GM08714 (cell line): ENCODE results near the gene ADAMTS12.

ENCODE experiments used
- H3K4me3 ChIP-seq: fragments of 200-500 bp; sonication (Bioruptor generic); 2 replicates; pipeline ENCODE4 v1.5.1; 2014; ENCODE audit warnings: mild to moderate bottlenecking, low read length, inconsistent platforms
- ZNF274 ChIP-seq: IDR thresholded peaks from 2 replicates; pipeline ENCODE4 v1.6.1; 2012; ENCODE audit warnings: mild to moderate bottlenecking, low read depth, low read length

The ADAMTS12 gene

GRCh38 chr5:33846851-33847250, 44.9 kb downstream of the ADAMTS12 start:
- no peak for TF ChIP-seq ZNF274
- no peak overlapping the region for H3K4me3 ChIP-seq

- no peak for TF ChIP-seq ZNF274
- H3K4me3 ChIP-seq, result no peak overlapping the region
Observed at GRCh38 chr5:33843579-33843978, 48.2 kb downstream of the ADAMTS12 start.

- no peak for TF ChIP-seq ZNF274
- H3K4me3 ChIP-seq, result no peak overlapping the region
Observed at GRCh38 chr5:33842456-33842855, 49.3 kb downstream of the ADAMTS12 start.

GRCh38 chr5:33841891-33842290, 49.9 kb downstream of the ADAMTS12 start:
- no peak overlapping the region for H3K4me3 ChIP-seq
- TF ChIP-seq ZNF274, result no peak

- TF ChIP-seq ZNF274, result no peak
- no peak overlapping the region; the same call in 1 of the 2 replicates for H3K4me3 ChIP-seq
Observed at GRCh38 chr5:33840927-33841547, 50.8 kb downstream of the ADAMTS12 start.

GRCh38 chr5:33837301-33837700, 54.5 kb downstream of the ADAMTS12 start:
- no peak for TF ChIP-seq ZNF274
- no peak overlapping the region for H3K4me3 ChIP-seq

GRCh38 chr5:33834334-33834733, 57.5 kb downstream of the ADAMTS12 start:
- TF ChIP-seq ZNF274, result no peak
- H3K4me3 ChIP-seq, result no peak overlapping the region

- TF ChIP-seq ZNF274, result no peak
- H3K4me3 ChIP-seq, result no peak overlapping the region
Observed at GRCh38 chr5:33833237-33833575, 58.6 kb downstream of the ADAMTS12 start.

GRCh38 chr5:33832404-33833236, 59.2 kb downstream of the ADAMTS12 start:
- TF ChIP-seq ZNF274, result no peak
- H3K4me3 ChIP-seq, result no peak overlapping the region

- TF ChIP-seq ZNF274, result no peak
- H3K4me3 ChIP-seq, result no peak overlapping the region
Observed at GRCh38 chr5:33831041-33831440, 60.7 kb downstream of the ADAMTS12 start.

GRCh38 chr5:33829430-33829829, 62.4 kb downstream of the ADAMTS12 start:
- no peak for TF ChIP-seq ZNF274
- no peak overlapping the region for H3K4me3 ChIP-seq

- no peak for TF ChIP-seq ZNF274
- H3K4me3 ChIP-seq, result no peak overlapping the region
Observed at GRCh38 chr5:33828626-33829308, 63.0 kb downstream of the ADAMTS12 start.

GRCh38 chr5:33827885-33828284, 63.9 kb downstream of the ADAMTS12 start:
- H3K4me3 ChIP-seq, result no peak overlapping the region
- TF ChIP-seq ZNF274, result no peak

- H3K4me3 ChIP-seq, result no peak overlapping the region
- no peak for TF ChIP-seq ZNF274
Observed at GRCh38 chr5:33827018-33827707, 64.6 kb downstream of the ADAMTS12 start.
